Cerebellar nuclear complex (tissue), 1 donor: ENCODE data around the gene HMGB2.

Experiments used
- DNase-seq, 2 experiments: peaks; one replicate each; lab custom pipeline; 2025; lab: John Stamatoyannopoulos, UW

Gene HMGB2

DNA sequence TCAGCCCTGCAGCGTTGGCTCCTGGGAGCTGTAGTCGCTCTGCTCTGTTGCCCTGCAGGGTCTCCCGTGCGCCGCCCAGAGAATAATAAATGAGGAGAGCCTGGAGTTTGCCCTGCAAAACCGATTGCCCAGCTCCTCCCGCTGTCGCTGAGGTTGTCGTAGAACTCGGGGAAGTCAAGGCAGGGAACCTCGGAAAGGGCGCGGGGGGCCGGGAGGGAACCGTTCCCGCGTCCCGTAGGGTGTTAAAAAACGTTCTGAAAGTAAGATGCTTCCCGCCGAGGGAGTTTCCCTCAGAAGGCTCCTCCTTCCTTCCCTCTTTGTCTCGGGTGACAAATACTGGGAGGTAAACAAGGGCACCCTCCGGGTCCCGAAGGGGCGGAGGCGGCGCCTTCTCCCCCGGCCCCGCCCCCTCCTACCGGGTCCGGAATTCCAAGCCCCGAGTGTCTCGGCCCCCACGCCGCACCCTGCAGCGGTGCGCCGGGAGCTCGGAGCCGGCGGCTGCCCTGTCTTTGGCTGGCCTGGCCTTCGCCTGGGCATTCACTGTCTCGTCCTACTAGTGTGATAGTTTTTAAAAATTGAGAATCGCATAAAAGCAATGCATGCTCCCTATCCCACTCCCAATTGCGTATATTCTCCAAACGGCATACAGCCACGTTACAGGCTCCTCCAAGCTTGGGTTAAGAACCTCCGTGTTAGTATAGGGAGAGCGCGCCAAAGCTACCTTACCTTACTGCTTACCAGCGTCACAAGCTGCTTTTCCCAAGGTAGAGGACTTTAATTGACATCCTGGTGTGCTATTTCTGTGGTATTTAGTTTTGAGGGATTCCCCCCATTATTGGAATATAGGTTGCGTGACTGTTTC, 964 bp upstream of the HMGB2 start:
- no peak for DNase-seq

DNA sequence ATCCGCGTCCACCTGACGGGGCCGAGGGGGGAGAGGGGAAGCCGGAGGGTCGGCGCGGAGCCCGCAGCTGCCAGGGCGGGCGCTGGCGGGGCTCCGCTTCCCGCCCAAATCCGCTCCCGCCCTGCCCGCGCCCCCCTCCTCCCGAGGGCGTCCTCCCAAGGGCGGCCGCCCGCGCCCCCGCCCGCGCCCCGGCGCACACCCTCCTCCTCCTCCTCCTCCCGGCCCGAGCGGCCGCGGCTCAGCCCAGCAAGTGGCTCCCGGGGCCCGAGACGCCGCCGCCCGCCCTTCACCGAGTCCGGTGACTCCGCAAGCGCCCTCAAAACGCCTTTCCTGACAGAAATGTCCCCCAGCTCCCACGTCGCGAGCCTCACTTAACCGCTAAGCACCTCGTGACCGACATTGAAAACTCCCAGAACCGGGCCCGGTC, 487 bp downstream of the HMGB2 start:
- no peak for DNase-seq

DNA sequence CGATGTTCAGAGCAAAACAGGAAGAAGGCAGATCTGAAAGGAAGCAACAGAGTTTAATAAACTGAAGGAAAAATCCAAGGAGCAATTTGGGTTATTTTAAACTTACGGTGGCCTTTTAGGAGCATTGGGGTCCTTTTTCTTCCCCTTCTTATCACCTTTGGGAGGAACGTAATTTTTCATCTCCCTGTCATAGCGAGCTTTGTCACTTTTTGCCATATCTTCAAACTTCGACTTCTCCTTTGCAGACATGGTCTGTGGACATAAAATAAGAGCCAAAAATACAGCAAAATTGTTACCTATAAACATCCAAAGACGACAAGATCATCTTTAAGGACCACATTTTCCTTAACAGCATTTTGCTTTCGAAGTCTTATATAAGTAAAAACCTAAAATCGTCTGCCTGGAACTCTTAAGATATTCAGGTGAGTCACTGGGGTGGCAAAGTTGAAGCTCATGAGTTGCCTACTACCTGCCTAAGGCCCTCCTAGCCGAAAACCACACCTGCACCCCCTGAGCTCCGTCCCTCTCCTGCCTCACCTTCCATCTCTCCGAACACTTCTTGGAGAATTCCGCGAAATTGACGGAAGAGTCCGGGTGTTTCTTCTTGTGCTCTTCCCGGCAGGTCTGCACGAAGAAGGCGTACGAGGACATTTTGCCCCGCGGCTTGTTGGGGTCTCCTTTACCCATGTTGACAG, 1.0 kb downstream of the HMGB2 start:
- no peak for DNase-seq

DNA sequence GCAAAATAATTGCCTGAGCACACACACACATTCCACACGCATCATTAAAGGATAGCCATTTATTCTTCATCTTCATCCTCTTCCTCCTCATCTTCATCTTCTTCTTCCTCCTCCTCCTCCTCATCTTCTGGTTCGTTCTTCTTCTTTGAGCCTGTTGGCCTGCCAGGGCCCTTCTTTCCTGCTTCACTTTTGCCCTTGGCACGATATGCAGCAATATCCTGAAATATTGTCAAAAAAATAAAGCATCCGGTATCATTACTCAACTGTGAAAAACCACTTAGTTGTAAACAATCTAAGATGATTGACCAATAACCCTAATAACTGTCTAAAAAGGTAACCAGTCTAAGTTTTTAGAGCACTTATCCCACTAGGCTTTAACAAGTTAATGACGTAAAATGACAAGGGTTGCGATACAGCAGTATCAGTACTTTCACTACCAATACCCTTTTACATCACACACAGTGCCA, 2.1 kb downstream of the HMGB2 start:
- no peak for DNase-seq

DNA sequence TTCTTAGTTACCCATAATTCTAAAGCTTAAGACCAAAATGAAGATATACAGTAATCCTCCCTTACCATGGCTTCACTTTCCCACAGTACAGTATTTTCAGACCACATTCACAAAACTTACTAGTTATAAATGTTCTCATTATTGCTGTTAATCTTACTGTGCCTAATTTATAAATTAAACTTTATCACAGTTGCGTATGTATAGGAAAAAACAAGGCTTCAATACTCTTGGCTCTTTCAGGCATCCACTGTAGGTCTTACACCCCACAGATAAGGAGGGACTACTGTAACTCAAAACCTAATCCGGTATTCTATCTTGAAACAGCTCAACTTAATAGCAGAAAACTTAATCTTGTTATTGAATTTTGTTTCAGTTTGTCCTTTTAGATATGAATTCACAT, 3.6 kb downstream of the HMGB2 start:
- no peak for DNase-seq

DNA sequence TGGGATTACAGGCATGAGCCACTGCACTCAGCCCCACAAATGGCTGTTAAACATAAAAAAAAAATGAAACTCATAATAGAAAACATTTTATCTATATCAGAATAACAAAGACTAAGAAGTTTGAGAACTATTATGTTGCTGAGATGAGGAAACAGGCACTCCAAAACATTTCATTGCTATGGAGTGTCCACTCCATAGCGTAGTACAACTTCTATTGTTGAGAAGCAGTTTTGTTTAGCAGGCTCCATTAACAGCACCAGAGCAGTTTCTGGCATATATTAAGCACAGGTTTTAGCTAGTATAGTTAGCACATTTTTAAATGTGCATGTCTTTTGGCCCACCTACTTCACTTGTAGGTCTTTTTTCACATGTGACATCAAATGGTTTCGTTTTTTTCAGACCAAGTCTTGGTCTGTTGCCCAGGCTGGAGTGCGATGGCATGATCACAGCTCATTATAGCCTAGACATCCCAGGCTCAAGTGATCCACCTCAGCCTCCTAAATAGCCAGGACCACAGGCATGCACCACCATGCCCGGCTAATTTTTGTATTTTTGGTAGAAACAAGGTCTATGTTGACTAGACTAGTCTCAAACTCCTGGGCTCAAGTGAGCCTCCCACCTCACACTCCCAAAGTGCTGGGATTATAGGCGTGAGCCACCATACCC, 5.8 kb downstream of the HMGB2 start:
- DNase-seq, result no peak

DNA sequence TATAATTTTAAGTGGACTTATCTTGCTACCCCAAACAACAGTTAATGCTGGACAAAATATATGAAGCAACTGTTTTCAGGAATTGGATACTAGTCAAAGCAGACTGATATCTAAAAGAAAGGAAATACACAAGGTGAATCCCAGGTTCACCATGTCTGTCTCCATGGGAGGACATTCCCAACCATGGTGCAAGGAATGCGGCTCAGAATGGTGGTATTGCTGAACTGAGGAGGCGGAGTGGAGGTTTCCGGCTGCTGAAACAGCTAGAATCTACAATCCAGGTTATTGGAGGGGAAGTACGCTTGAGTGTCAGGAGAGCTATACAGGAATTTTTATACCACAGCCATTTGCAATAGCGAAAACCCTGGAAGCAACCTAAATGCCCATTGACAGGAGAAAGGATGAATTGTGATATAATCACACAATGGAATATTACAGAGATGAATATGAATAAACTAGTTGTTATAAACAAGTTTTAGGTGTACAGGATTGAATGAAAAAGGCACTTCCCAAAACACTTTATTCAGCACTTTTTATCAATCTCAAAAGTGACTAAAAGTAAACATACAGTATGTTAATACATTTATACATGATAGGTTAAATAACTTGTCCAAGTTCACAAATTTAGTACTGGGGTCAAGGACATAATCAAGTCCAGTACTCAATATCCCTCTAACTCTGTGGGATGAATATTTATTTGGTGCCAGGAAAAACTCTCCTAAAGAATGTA, 9.0 kb downstream of the HMGB2 start:
- DNase-seq, result no peak

DNA sequence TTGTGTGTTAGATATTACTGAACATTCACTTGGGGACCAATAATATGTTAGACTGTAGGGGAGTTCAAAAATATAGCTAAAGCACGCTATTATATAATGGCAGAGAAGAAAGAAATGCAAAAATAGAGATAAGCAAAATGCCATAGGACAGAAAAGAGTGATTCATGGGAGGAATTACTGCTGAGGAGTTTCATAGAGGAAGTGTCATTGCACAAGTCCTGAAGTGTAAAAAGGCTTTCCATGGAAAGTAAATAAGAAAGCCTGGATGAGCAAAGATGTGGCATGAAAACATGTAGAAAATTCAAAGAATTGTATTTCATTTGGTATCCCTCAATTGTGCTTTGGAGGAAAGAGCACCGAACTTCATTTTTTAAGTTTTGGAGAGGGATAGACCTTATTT, 14.5 kb downstream of the HMGB2 start:
- DNase-seq, result no peak

DNA sequence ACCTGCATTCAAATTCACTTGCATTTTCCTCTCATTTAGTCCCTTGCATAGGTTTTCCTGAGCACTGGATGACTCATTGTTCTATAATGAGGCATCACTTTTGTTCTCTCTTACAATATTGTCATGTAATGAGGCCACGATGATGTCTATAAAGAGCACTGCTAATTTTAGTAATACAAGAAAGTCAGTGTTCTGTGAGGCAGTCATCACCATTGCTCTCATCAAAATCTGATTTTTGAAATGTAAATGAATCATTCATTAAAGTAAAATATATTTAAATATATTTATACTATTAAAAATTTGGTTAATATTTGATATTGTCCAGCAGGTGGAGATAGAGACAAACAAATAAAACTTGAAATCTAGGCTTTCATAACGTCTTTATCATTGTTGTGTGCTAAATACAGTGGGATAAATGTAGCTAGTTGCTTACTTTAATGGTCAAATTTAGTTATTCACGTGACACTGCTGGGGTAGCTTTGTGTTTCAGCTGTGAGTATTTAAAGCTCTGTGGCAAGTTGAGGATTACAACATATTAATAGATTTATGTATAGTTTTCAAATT, 15.4 kb downstream of the HMGB2 start:
- DNase-seq, result no peak

DNA sequence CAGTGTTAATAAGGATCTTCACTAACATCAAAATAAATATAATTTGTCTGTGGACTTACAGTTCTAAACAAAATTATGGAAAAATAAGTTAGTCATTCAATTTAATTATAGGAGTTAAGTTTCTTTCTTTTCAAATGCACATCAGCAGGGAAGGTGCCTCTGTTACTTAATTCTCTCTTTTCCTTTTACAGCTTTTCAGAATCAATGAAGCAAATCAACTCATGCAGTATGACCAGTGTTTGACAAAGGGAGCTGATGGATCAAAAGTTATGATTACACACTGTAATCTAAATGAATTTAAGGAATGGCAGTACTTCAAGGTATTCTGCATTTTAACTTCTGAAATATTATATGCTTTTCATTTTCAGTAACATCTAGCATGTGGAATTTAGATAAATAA, 15.9 kb downstream of the HMGB2 start:
- DNase-seq, result no peak

DNA sequence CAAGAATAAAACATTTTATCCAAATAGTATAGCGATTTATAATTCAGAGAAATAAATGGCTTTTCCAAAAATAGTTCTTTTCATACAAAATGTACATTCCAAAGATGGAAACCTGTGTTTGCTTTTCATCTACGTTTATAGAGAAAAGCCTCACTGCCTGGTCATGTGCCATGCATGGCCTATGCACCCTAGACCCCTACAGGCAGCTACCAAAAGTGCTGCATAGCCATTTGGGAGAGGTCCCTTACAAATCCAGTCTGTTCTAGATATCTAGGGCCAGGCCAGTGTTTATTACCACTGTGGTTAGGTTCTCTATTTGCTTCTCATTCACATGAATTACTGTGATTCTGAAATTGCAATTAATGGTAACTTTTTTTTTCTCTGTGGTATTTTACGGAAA, 17.2 kb downstream of the HMGB2 start:
- no peak for DNase-seq

DNA sequence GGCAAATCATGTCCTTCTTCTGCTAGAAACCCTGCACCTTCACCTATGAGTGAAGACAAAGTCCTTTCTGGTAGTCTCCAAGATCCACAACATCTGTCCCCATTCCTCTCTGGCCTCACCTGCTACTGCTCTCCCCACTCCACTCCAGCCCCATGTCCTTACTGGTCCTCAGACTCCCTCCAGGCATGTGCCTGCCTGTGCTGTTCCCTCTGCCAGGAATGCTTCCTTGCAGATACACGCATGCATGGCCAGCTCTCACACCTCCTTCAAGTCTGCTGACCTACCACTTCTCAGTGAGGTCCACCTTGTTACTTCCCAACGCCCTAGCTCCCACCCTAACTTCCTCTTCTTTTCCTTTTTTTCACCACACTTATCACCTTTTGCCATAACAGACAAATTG, 18.1 kb downstream of the HMGB2 start:
- no peak for DNase-seq

DNA sequence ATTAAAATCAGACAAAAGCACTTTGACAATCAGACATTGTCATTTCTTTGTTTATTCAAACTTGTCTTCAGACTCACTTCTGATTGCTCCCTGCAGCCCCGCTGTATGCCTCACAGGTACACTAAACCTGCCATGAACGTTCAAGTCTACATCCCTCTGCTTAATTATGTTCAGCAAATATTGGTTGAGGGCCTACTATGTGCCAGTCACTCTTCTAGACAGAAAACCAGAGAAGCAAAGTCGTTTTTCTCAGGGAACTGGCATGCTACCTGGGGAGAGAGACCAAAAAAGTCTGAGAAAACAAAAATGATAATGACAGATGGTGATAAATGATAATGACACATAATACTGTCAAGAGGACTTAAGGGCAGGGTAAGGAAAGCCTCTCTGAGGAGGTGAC, 19.4 kb downstream of the HMGB2 start:
- DNase-seq, result no peak

DNA sequence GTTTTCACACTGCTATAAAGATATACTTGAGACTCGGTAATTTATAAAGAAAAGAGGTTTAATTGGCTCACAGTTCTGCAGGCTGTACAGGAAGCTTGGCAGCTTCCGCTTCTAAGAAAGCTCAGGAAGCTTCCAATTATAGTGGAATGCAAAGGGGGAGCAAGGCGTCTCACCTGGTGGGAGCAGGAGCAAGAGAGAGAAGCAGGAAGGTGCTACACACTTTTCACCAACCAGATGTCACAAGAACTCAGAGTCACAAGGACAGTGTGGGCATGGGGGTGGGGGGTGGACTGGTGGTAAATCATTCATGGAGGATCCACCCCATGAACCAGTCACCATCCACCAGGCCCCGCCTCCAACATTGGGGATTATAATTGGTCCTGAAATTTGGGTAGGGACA, 22.8 kb downstream of the HMGB2 start:
- DNase-seq, result no peak

DNA sequence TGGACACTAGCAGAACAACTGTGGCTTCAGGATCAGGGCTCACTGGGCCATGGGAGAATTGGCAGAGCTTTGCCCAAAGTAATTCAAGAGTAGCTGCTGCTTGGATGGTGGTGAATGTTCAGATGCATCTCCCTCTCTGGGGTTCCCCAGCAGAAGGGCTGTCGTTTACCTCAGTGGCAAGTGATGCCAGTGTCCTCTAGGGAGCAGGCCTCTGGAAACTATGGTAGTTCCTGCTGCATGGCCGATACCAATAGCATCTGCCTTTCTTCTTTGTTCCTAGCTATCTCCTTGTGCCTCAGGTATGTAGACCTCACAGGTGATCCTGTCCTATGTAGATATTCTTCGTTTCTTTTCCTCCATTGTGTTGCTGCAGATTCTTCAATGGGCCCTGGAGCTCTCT, 26.4 kb downstream of the HMGB2 start:
- no peak for DNase-seq

DNA sequence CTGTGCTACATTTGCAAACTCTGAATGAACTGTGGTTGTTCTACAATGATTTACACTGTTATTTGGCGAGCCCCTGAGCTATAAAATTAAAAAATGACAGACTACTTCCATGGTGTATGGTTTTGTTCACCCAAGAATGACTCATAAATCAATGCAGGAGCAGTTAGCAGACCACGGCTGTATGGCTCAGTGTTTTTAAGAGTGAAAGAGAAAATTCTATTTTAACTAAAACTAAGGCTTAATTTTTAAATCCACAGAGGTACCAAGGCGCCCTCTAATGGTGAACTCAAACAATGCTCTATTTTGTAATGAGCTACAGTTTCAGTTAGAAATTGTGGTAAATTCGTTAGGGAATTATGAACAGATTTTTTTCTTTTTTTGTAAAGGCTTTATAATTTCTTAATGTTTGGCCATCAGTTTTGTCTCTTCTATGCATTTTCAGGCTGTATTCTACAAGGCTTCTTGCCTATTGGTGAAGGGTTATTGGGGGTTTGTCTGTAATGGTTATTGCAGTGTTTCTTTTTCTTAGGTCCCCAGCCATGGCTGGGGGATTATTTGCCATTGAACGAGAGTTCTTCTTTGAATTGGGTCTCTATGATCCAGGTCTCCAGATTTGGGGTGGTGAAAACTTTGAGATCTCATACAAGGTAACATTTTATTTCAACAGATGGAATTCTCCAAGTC, 32.5 kb downstream of the HMGB2 start:
- no peak for DNase-seq

DNA sequence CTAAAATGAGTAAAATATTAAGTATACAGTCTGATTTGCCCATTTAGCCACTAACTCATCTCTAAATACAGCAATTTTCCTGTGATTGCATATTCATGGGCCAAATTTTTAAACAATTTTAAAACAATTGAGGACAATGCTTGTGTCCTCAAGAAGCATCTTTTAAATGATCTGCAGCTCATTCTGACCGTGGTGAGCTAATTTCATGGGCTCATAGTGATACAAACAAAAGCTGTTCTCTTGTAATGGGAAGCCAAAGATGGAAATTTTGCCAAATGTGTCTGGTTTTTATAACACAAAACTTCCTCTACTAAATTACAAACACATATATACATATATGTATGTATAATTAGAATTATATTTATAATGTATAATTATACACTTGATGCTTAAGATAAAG, 39.7 kb downstream of the HMGB2 start:
- DNase-seq, result no peak

DNA sequence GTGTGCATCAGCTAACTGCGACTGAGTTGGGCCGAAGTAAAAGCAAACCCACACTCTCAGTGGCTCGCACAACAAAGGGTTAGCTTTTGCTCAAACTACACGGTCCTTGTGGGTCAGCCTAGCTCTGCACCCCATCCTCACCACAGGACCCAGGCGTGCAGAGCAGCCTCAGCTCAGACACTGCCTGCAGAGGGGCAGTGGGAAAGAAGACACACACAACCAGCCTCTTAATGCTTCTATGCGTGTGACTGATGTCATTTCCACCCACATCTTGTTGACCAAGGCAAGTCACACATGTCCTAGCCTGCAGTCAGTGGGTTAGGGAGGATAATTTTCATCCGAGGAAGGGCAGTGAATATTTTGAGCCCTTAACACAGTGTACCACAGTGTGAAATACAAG, 40.5 kb downstream of the HMGB2 start:
- DNase-seq, result no peak

DNA sequence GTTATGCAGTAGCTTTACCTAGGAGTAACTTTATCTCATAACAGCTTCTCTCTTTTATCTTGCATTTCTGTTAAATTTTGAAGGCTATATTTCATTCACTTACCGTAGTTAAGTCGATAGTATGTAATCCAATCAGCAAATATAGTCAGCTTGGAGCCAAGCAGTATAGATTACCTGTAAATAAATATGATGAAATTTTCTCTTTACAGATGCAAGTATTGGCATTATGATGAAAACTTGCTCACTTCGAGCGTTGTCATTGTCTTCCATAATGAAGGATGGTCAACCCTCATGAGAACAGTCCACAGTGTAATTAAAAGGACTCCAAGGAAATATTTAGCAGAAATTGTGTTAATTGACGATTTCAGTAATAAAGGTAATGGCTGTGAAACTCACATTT, 42.3 kb downstream of the HMGB2 start:
- DNase-seq, result no peak

DNA sequence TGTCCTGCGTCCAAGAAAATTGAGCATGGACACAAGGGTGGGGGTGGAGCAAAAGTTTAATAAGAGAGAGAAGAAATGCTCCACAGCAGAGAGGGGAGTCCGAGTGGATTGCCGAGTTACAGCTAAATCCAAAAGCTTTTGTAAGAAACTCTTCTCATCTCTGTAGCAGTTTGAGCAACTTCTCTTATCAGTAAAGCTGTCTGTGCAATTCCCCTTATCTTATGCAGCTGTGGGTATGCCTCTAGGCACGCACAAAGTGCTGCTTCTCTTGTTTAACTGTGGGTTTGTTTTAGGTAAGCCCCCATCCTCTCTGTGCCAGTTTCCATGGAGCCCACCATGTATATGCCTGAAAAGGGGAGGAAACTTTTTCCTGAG, 44.8 kb downstream of the HMGB2 start:
- DNase-seq, result no peak

DNA sequence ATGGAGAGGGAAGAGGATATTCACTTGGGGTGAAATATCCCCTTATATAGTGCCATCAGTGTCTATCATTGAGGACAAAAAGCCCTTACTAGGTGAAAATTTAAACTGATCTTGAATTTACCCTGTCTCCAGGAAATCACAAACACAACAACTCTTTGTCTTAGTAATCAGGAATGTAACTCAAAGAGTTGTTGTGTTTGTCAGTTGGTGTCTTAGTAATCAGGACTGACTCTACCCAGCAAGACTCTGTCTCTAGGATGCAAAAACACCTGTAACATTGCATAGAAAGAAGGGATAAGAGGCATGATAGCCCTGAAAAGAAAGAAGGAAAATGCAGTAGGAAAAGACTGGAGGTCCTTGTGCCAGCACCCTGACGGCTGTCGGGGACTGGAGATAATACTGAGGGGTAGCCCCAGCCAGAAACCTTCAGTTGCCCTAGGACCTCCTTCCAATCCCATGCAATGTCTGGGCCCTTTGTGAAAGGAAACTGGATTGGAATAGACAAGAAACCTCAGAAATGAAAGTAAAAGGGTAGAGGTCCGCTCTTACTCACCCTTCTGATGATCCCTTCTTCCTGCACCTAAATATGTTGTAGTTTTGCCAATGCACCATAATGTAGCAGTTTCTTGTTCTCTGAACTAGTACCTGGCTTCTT, 45.3 kb downstream of the HMGB2 start:
- no peak for DNase-seq
